A673 (cell line): ENCODE results near the gene TASP1. TPM values are rescaled to one million over a fixed set of nuclear protein-coding genes. Genes with fewer than 3 reads are reported as not detected.
"Not testable (repeated sequence)": the region's sequence is repeated elsewhere in the genome, so short reads cannot be mapped to it uniquely, and the experiment has no call there.

ENCODE experiments used
- BruUV-seq: library from RNA; stranded (reverse); fragments of 400-500 nt; replicated peaks from 2 replicates; lab custom pipeline; 2021; lab: Mats Ljungman, UMichigan
- CTCF ChIA-PET: fragments of 300-600 bp; sonication (Branson Sonifier 250); formaldehyde crosslinking; loops from one replicate; lab custom pipeline; 2022; ENCODE audit warnings: antibody characterized with exemption; lab: Charles Lee
- POLR2A ChIA-PET: fragments of 300-600 bp; sonication (Branson Sonifier 250); formaldehyde crosslinking; loops from one replicate; lab custom pipeline; 2022; ENCODE audit warnings: antibody characterized with exemption; ENCODE audit not compliant: low non-redundant PET; lab: Charles Lee
- DNase-seq: peaks from one replicate; pipeline ENCODE4 v3.0.0-alpha.2; 2015; ENCODE audit warnings: low spot score
- H3K27ac ChIP-seq: fragments of 200-600 bp; sonication (generic); 2 replicates; pipeline ENCODE4 v1.5.1; 2016; ENCODE audit warnings: mixed run types, low read depth, mild to moderate bottlenecking, mixed read lengths, antibody characterized with exemption, low read length; ENCODE audit not compliant: poor library complexity, severe bottlenecking
- H3K27me3 ChIP-seq: fragments of 200-600 bp; sonication (generic); replicated peaks from 2 replicates; pipeline ENCODE4 v1.6.1; 2017; ENCODE audit warnings: mixed run types, low read depth, mild to moderate bottlenecking, mixed read lengths, antibody characterized with exemption, low read length; ENCODE audit not compliant: insufficient read depth, poor library complexity
- H3K36me3 ChIP-seq: fragments of 200-600 bp; sonication (generic); 2 replicates; pipeline ENCODE4 v1.6.1; 2016; ENCODE audit warnings: mixed run types, mild to moderate bottlenecking, mixed read lengths, antibody characterized with exemption, low read length; ENCODE audit not compliant: insufficient read depth, poor library complexity, severe bottlenecking
- H3K4me1 ChIP-seq: fragments of 200-600 bp; sonication (generic); 2 replicates; pipeline ENCODE4 v1.6.1; 2017; ENCODE audit warnings: mixed run types, mild to moderate bottlenecking, mixed read lengths, antibody characterized with exemption, low read length; ENCODE audit not compliant: insufficient read depth, poor library complexity, severe bottlenecking
- H3K4me3 ChIP-seq: fragments of 200-600 bp; sonication (generic); 2 replicates; pipeline ENCODE4 v1.5.1; 2016; ENCODE audit warnings: low read depth, mixed run types, mild to moderate bottlenecking, mixed read lengths, low read length; ENCODE audit not compliant: poor library complexity, severe bottlenecking
- H3K9me3 ChIP-seq: fragments of 200-600 bp; sonication (generic); 2 replicates; pipeline ENCODE4 v1.6.1; 2016; ENCODE audit warnings: mixed run types, low read depth, mild to moderate bottlenecking, mixed read lengths, antibody characterized with exemption, low read length; ENCODE audit not compliant: poor library complexity, severe bottlenecking
- EZH2 ChIP-seq: fragments of 200-600 bp; sonication (generic); IDR thresholded peaks from 2 replicates; pipeline ENCODE4 v1.6.1; 2017; ENCODE audit warnings: borderline replicate concordance, low read depth, mild to moderate bottlenecking, mixed read lengths, antibody characterized with exemption, low read length; ENCODE audit not compliant: poor library complexity, severe bottlenecking
- intact Hi-C: fragments of 100-400 bp; cut with micrococcal nuclease; formaldehyde crosslinking; loops from one replicate; pipeline ENCODE4 v1.10.0; 2022; ENCODE audit not compliant: unreplicated experiment
- total RNA-seq: library from RNA; stranded (reverse); gene quantifications from 2 replicates; pipeline ENCODE4 v1.2.3, GENCODE V29; 2021
- TF ChIP-seq, protein P1 (sequence below): fragments of 300-800, 200-600 bp; sonication (generic); conservative IDR thresholded peaks from 2 replicates; pipeline ENCODE4 v1.5.1; 2017; ENCODE audit warnings: low read depth, mild to moderate bottlenecking, antibody characterized with exemption, low read length, moderate library complexity, mixed read lengths

Gene TASP1
- total RNA-seq, 1 experiment from 2014 or later = 15.6 TPM

DNA sequence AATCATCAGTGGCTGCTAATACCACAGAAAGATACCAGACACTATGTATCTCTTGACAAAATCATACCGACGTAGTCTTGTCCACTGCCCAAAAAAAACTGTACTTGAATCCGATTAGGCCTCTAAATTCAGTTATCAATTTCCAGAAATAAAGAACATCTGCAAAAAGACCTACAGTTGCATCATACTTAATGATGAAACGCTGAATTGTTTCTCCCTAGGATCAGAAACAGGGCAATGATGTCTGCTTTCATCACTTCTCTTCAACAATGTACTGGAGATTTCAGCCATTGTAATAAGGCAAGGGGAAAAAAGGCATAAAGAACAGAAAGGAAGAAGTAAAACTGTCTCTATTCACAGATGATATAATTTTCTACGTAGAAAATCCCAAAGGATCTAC is 152.0 kb downstream of the TASP1 start:
- POLR2A ChIA-PET = no interaction called here
- no peak for TF ChIP-seq EZH2
- TF ChIP-seq, protein P1, sequence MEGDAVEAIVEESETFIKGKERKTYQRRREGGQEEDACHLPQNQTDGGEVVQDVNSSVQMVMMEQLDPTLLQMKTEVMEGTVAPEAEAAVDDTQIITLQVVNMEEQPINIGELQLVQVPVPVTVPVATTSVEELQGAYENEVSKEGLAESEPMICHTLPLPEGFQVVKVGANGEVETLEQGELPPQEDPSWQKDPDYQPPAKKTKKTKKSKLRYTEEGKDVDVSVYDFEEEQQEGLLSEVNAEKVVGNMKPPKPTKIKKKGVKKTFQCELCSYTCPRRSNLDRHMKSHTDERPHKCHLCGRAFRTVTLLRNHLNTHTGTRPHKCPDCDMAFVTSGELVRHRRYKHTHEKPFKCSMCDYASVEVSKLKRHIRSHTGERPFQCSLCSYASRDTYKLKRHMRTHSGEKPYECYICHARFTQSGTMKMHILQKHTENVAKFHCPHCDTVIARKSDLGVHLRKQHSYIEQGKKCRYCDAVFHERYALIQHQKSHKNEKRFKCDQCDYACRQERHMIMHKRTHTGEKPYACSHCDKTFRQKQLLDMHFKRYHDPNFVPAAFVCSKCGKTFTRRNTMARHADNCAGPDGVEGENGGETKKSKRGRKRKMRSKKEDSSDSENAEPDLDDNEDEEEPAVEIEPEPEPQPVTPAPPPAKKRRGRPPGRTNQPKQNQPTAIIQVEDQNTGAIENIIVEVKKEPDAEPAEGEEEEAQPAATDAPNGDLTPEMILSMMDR = no peak

DNA sequence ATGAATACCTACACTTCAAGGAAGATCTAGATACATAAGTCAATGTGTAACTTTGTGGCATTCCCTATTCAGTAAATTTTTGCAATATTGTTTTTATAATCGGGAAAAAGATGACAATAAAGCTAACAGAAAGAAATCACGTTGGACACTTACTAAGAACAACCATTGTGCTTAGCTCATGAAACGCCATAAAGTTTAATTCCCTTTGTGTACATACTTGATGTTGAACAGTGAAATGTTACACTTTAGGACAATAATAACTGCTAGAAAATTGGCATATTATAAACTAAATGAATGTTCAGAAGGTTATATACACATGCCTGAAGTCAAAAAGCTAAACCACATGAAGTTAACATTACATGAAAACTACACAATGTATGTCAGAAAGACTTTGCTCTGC is 153.2 kb downstream of the TASP1 start:
- Histone ChIP-seq H3K4me1 (peaks cover 5% of the 10 kb centered on the region), H3K9me3 (no peaks in the 10 kb centered on the region), H3K27ac (no peak overlapping the region), H3K27me3 (no peaks in the 10 kb centered on the region), H3K4me3 (no peak overlapping the region), H3K36me3 (peaks cover 5% of the 10 kb centered on the region)
- CTCF ChIA-PET = no interaction called here
- intact Hi-C loops = no loop called here
- no TSS peak for BruUV-seq
- POLR2A ChIA-PET = no interaction called here
- TF ChIP-seq, protein P1 = no peak
- no peak for TF ChIP-seq EZH2
- no peak for DNase-seq

More for the DNA sequence above, 152.0 kb downstream of the TASP1 start:
- peaks cover under 1% of the 10 kb centered on the region for H3K36me3 ChIP-seq
- H3K27ac ChIP-seq = no peak overlapping the region
- CTCF ChIA-PET = no interaction called here
- BruUV-seq = no TSS peak
- no peaks in the 10 kb centered on the region for H3K9me3 ChIP-seq
- DNase-seq = no peak
- intact Hi-C loops = no loop called here
- H3K27me3 ChIP-seq = no peaks in the 10 kb centered on the region
- H3K4me1 ChIP-seq = peaks cover 16% of the 10 kb centered on the region
- no peak overlapping the region for H3K4me3 ChIP-seq

DNA sequence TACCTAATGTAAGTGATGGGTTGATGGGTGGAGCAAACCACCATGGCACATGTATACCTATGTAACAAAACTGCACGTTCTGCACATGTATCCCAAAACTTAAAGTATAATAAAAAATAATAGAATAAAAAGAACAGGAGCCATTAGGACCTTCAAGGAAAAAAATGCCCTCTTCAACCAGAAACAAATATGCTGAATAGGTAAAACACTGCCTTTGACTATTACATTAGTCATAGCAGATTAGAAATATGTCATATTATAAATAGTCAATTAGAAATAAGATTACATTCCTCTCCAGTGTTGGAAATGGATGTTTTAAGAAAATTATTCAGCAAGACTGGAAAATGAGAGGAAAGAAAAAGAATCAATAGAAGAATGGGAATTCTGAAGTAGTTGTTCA is 153.7 kb downstream of the TASP1 start:
- BruUV-seq, POLR2A ChIA-PET, H3K4me3 ChIP-seq, H3K4me1 ChIP-seq, CTCF ChIA-PET, H3K27me3 ChIP-seq, H3K36me3 ChIP-seq, DNase-seq, H3K27ac ChIP-seq, intact Hi-C loops, H3K9me3 ChIP-seq: not testable (repeated sequence)

DNA sequence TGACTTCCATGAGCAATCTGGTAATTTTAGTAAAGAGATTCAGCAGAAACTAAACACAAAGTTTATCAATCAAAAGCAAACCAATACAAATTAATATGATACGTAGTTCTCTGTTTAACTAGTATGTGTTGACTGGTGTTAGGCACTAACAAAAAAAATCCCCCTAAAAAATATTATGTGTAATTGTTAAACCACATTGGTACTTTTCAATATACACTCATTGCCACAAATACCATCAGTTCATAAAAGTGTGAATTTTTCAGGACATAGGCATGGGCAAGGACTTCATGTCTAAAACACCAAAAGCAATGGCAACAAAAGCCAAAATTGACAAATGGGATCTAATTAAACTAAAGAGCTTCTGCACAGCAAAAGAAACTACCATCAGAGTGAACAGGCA is 155.3 kb downstream of the TASP1 start:
- H3K4me3 ChIP-seq, H3K9me3 ChIP-seq, H3K27ac ChIP-seq, DNase-seq, H3K36me3 ChIP-seq, intact Hi-C loops, H3K4me1 ChIP-seq, POLR2A ChIA-PET, BruUV-seq, H3K27me3 ChIP-seq, CTCF ChIA-PET: not testable (repeated sequence)
